Neutrophil (primary cell): ENCODE measurements around the gene LSM10.

Experiments used
- H3K27ac ChIP-seq: fragments of 200-600 bp; sonication (generic); 2 replicates; pipeline ENCODE4 v1.5.1; 2016; ENCODE audit warnings: mild to moderate bottlenecking, moderate library complexity
- H3K27me3 ChIP-seq: fragments of 200-600 bp; sonication (generic); 2 replicates; pipeline ENCODE4 v1.6.0; 2016; ENCODE audit warnings: mild to moderate bottlenecking
- H3K36me3 ChIP-seq: fragments of 200-600 bp; sonication (generic); 2 replicates; pipeline ENCODE4 v1.5.1; 2017
- H3K4me1 ChIP-seq, 2 experiments: fragments of 200-600 bp in 1 of 2; sonication (generic) in 1 of 2; 1 replicate in 1 of 2; 2 replicates in 1 of 2; pipeline versions ENCODE4 v1.5.1 to v1.6.1; 2013 to 2016; ENCODE audit warnings: low read depth in 1 of 2, low read length in 1 of 2, mild to moderate bottlenecking in 1 of 2, moderate library complexity in 1 of 2; ENCODE audit not compliant: control insufficient read depth in 1 of 2, insufficient read depth in 1 of 2
- H3K4me3 ChIP-seq, 2 experiments: fragments of 200-600 bp in 1 of 2; sonication (generic) in 1 of 2; 1 replicate in 1 of 2; 2 replicates in 1 of 2; pipeline ENCODE4 v1.5.1; 2013 to 2016; ENCODE audit warnings: low read depth in 1 of 2, low read length in 1 of 2, mild to moderate bottlenecking in 1 of 2, moderate library complexity in 1 of 2
- H3K9me3 ChIP-seq: fragments of 200-600 bp; sonication (generic); 2 replicates; pipeline ENCODE4 v1.5.1; 2016
- TF ChIP-seq, protein P1 (sequence below): fragments of 200-600 bp; sonication (generic); IDR thresholded peaks from 2 replicates; pipeline ENCODE4 v1.5.1; 2016; ENCODE audit warnings: antibody characterized with exemption

LSM10 gene

GRCh38 chr1:36343651-36344394 lies 53.9 kb downstream of the LSM10 start:
- TF ChIP-seq, protein P1, sequence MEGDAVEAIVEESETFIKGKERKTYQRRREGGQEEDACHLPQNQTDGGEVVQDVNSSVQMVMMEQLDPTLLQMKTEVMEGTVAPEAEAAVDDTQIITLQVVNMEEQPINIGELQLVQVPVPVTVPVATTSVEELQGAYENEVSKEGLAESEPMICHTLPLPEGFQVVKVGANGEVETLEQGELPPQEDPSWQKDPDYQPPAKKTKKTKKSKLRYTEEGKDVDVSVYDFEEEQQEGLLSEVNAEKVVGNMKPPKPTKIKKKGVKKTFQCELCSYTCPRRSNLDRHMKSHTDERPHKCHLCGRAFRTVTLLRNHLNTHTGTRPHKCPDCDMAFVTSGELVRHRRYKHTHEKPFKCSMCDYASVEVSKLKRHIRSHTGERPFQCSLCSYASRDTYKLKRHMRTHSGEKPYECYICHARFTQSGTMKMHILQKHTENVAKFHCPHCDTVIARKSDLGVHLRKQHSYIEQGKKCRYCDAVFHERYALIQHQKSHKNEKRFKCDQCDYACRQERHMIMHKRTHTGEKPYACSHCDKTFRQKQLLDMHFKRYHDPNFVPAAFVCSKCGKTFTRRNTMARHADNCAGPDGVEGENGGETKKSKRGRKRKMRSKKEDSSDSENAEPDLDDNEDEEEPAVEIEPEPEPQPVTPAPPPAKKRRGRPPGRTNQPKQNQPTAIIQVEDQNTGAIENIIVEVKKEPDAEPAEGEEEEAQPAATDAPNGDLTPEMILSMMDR: no peak
- peaks cover 98% of the 10 kb centered on the region for H3K36me3 ChIP-seq
- H3K4me3 ChIP-seq: no peak overlapping the region
- no peaks in the 10 kb centered on the region for H3K27me3 ChIP-seq
- peaks cover 56 to 60% of the 10 kb centered on the region in 2 experiments for H3K4me1 ChIP-seq
- H3K27ac ChIP-seq: peak overlapping the region; percentile 88
- no peaks in the 10 kb centered on the region for H3K9me3 ChIP-seq
